Heart left ventricle (tissue), 16 donors: ENCODE data around the gene SPRY4. TPM values are rescaled to one million over a fixed set of nuclear protein-coding genes. Genes with fewer than 3 reads are reported as not detected.
A peak's percentile ranks its signal among the peaks of the same experiment; 100 is the strongest.

Experiments
- ATAC-seq, 4 donors: fragments of 200-7000 bp; cut with Tn5 transposase; one replicate each; pipeline ENCODE4 v1.9.1; 2020 to 2022; ENCODE audit warnings: moderate library complexity in 4 of 4, mild to moderate bottlenecking in 3 of 4, moderate number of reproducible peaks in 1 of 4
- DNase-seq, 5 donors: peaks; one replicate each; pipeline ENCODE4 v3.0.0-alpha.2; 2020
- H3K27ac ChIP-seq, 12 donors: fragments of 200-600 bp; sonication (generic) in 4 of 12; one replicate each; pipeline versions ENCODE4 v1.5.0 to v1.8.0; 2016 to 2022; ENCODE audit warnings: mild to moderate bottlenecking in 2 of 12
- H3K27me3 ChIP-seq, 9 donors: fragments of 200-600 bp; sonication (generic) in 2 of 9; one replicate each; pipeline versions ENCODE4 v1.5.1 to v1.8.0; 2016 to 2022; ENCODE audit warnings: mild to moderate bottlenecking in 3 of 9
- H3K36me3 ChIP-seq, 9 donors: fragments of 200-600 bp; sonication (generic) in 2 of 9; one replicate each; pipeline versions ENCODE4 v1.5.0 to v1.8.0; 2018 to 2022; ENCODE audit warnings: mild to moderate bottlenecking in 2 of 9
- H3K4me1 ChIP-seq, 12 donors: fragments of 200-600 bp; sonication (generic) in 4 of 12; one replicate each; pipeline versions ENCODE4 v1.5.0 to v1.8.0; 2016 to 2022; ENCODE audit warnings: mild to moderate bottlenecking in 3 of 12
- H3K4me3 ChIP-seq, 12 donors: fragments of 200-600 bp; sonication (generic) in 4 of 12; one replicate each; pipeline versions ENCODE4 v1.5.0 to v1.8.0; 2017 to 2022; ENCODE audit warnings: mild to moderate bottlenecking in 9 of 12, moderate library complexity in 4 of 12
- H3K9me3 ChIP-seq, 12 donors: fragments of 200-600 bp; sonication (generic) in 4 of 12; one replicate each; pipeline versions ENCODE4 v1.5.0 to v1.8.0; 2016 to 2022; ENCODE audit warnings: mild to moderate bottlenecking in 1 of 12
- CTCF ChIP-seq, 12 donors: fragments of 200-600 bp; sonication (generic) in 4 of 12; IDR thresholded peaks; one replicate each; pipeline versions ENCODE4 v1.5.0 to v1.8.0; 2018 to 2022; ENCODE audit warnings: antibody characterized with exemption in 12 of 12, mild to moderate bottlenecking in 5 of 12
- POLR2A ChIP-seq, 2 donors: fragments of 450-650 bp; IDR thresholded peaks; one replicate each; pipeline ENCODE4 v1.6.1; 2017; ENCODE audit warnings: antibody characterized with exemption in 2 of 2, mild to moderate bottlenecking in 2 of 2, moderate library complexity in 2 of 2
- WGBS, 4 donors: extraction: QIAGEN DNeasy Blood & Tissue Kit in 2 of 4; methylation state at CpG; one replicate each; pipeline versions ENCODE4 v1.1.5 to v1.1.7; 2013 to 2018; 5-methylcytosine and 5-hydroxymethylcytosine counted together
- intact Hi-C, 10 donors: fragments of 100-400 bp; cut with DNase I; formaldehyde crosslinking; loops; one replicate each; pipeline versions ENCODE4 v1.11.1 to v1.14.2; 2022
- polyA plus RNA-seq, 2 donors: library from polyadenylated mRNA; stranded (reverse); fragments of 200-250 nt; gene quantifications; one replicate each; pipeline ENCODE4 v1.2.3, GENCODE V29; 2013
- total RNA-seq, 9 donors: library from RNA; depleted of rRNA in 2 of 9; stranded (reverse); fragments of >200 nt in 2 of 9; fragmentation: NEBNext Ultra II Directional in 3 of 9; extraction: Animal tissue kit (Norgen Biotek cat#: 25700) in 3 of 9; gene quantifications; one replicate each; pipeline versions ENCODE4 v1.1.0 to v1.2.4, GENCODE V29; 2016 to 2023
- donor health status: ischemic (EF 13 %, LVEDD 7.1; RV severe dilation, severe dysfunction).
- donor health status: healthy with polysubstance abuse.
- donor health status: DM: no; HTN: yes; CAD: no.
- donor health status: DM: no; HTN: no; CAD: no.
- donor health status: ischemic (EF 25% LVEDD 6.9; RV normal size, moderate dysfunction).
- donor health status: ischemic (EF 25% LVEDD 5.7; RV mildly dilated, moderate dysfunction).
- donor health status: healthy.
- donor health status: DM: yes; HTN: yes; CAD: no.
- donor health status: ischemic (EF 35%, LVEDD 5.7; RV mildly dilated, moderate dysfunction).
- donor health status: nonischemic (EF 11% LVEDD 7.7; RV severe dilation, severe dysfunction).
- donor health status: DM: yes; HTN: yes; CAD: no.
- donor health status: PGD.
- donor health status: ischemic (EF 29% LVEDD 5.4; RV normal size, mild dysfunction).
- donor health status: nonischemic (EF 23%, LVEDD 6.1; RV moderate dilation, normal function).

SPRY4 gene
- total and polyA plus RNA-seq, 11 donors, result 4.5 to 21.3 (median 7.7) TPM

GRCh38 chr5:142316681-142317080 lies 8.1 kb downstream of the SPRY4 start:
- ATAC-seq (no peak), DNase-seq (no peak)
- Histone ChIP-seq H3K36me3 (peaks cover 0 to 33% (median 19%) of the 10 kb centered on the region in 9 donors), H3K27ac (peak overlapping the region; percentile 13 to 97 (median 83)), H3K4me3 (peak overlapping the region in 5 of 12 donors; percentile 2 to 29 (median 15)), H3K9me3 (no peaks in the 10 kb centered on the region), H3K27me3 (peaks cover 0 to 4% (median 0%) of the 10 kb centered on the region in 9 donors), H3K4me1 (peaks cover 20 to 98% (median 86%) of the 10 kb centered on the region in 12 donors)
- 44 to 56% (median 52%) methylated on average over 6 of the region's 6 CpGs for WGBS, 4 donors
- no peak for TF ChIP-seq POLR2A (IDR thresholded peaks at IDR 0.05)
- intact Hi-C loops, result loop anchor here in 5 of 10 donors (2.0 to 10.0 kb wide), 6 partner anchors 20 to 378 kb away; no protein-coding TSS in a partner anchor

GRCh38 chr5:142316051-142316450 lies 8.8 kb downstream of the SPRY4 start:
- WGBS, 4 donors, result 0 to 5% (median 4%) methylated on average over 4 of the region's 4 CpGs
- peaks cover 20 to 98% (median 84%) of the 10 kb centered on the region in 12 donors for H3K4me1 ChIP-seq
- intact Hi-C loops, result loop anchor here in 5 of 10 donors (2.0 to 10.0 kb wide), 6 partner anchors 19 to 379 kb away; no protein-coding TSS in a partner anchor

GRCh38 chr5:142315096-142315900 lies 9.5 kb downstream of the SPRY4 start:
- no peaks in the 10 kb centered on the region for H3K9me3 ChIP-seq
- H3K36me3 ChIP-seq, result peaks cover 0 to 47% (median 19%) of the 10 kb centered on the region in 9 donors
- 75 to 88% (median 78%) methylated on average over 6 of the region's 6 CpGs for WGBS, 4 donors
- H3K4me3 ChIP-seq, result peak overlapping the region in 4 of 12 donors; percentile 15 to 29 (median 22)
- peaks cover 17 to 99% (median 79%) of the 10 kb centered on the region in 12 donors for H3K4me1 ChIP-seq
- TF ChIP-seq POLR2A (IDR thresholded peaks at IDR 0.05) (no peak), CTCF (IDR thresholded peaks at IDR 0.05) (no peak)
- H3K27me3 ChIP-seq, result no peaks in the 10 kb centered on the region
- DNase-seq, result no peak
- intact Hi-C loops, result loop anchor here in 5 of 10 donors (5.0 to 10.0 kb wide), 4 partner anchors 33 to 380 kb away; no protein-coding TSS in a partner anchor
- H3K27ac ChIP-seq, result peak overlapping the region in 11 of 12 donors; percentile 11 to 97 (median 39)
- no peak for ATAC-seq

More at GRCh38 chr5:142316051-142316450, 8.8 kb downstream of the SPRY4 start:
- Histone ChIP-seq H3K27ac (peak overlapping the region in 11 of 12 donors; percentile 27 to 97 (median 83)), H3K9me3 (no peaks in the 10 kb centered on the region), H3K4me3 (peak overlapping the region in 6 of 12 donors; percentile 2 to 29 (median 20)), H3K27me3 (peaks cover 0 to 4% (median 0%) of the 10 kb centered on the region in 9 donors), H3K36me3 (peaks cover 0 to 40% (median 19%) of the 10 kb centered on the region in 9 donors)
- TF ChIP-seq CTCF (IDR thresholded peaks at IDR 0.05), result no peak
- TF ChIP-seq POLR2A (IDR thresholded peaks at IDR 0.05), result no peak
- ATAC-seq (peak in 3 of 4 donors; percentile 16 to 38 (median 32)), DNase-seq (no peak)

- Histone ChIP-seq H3K36me3 (peaks cover 0 to 54% (median 19%) of the 10 kb centered on the region in 9 donors), H3K27me3 (no peaks in the 10 kb centered on the region), H3K4me1 (peaks cover 17 to 96% (median 73%) of the 10 kb centered on the region in 12 donors), H3K27ac (peak overlapping the region in 9 of 12 donors; percentile 11 to 94 (median 51)), H3K4me3 (peak overlapping the region in 3 of 12 donors; percentile 6 to 32 (median 16)), H3K9me3 (no peaks in the 10 kb centered on the region)
- intact Hi-C loops, result loop anchor here in 5 of 10 donors (5.0 to 10.0 kb wide), 4 partner anchors 32 to 380 kb away; no protein-coding TSS in a partner anchor
- WGBS, 4 donors, result 71 to 100% (median 79%) methylated on average over 3 to 18 of the region's 18 CpGs
- no peak for TF ChIP-seq CTCF (IDR thresholded peaks at IDR 0.05)
- TF ChIP-seq POLR2A (IDR thresholded peaks at IDR 0.05), result no peak
- DNase-seq, result no peak
- peak in 1 of 4 donors; percentile 4 for ATAC-seq
Observed at GRCh38 chr5:142314606-142315005, 10.2 kb downstream of the SPRY4 start.
